ENCODE results near the gene CTCF.

- TF ChIP-seq CTCF (IDR thresholded peaks at IDR 0.05 in 2 of 3, conservative IDR thresholded peaks at IDR 0.05 in 1 of 3; ENCODE audit: control insufficient read depth in 2 of 3, extremely low read depth in 1 of 3, insufficient read depth in 1 of 3, low read depth in 3 of 3, low read length in 3 of 3), result no peak
- no peak for TF ChIP-seq POLR2AphosphoS5 (IDR thresholded peaks at IDR 0.05; ENCODE audit: low read length)
- no peak for TF ChIP-seq SIN3A (IDR thresholded peaks at IDR 0.05; ENCODE audit: low read depth, low read length)
- no peak for TF ChIP-seq POLR2AphosphoS2 (IDR thresholded peaks at IDR 0.05; ENCODE audit: low read depth, low read length)
- TF ChIP-seq EGR1 (IDR thresholded peaks at IDR 0.05; ENCODE audit: borderline replicate concordance in 1 of 2, low read depth in 2 of 2, low read length in 2 of 2), result no peak
- TF ChIP-seq REST (IDR thresholded peaks at IDR 0.05; ENCODE audit: low read depth, low read length), result no peak
- TF ChIP-seq JUNB (IDR thresholded peaks at IDR 0.05), result no peak
- TF ChIP-seq ETV6 (conservative IDR thresholded peaks at IDR 0.05 in 1 of 2, IDR thresholded peaks at IDR 0.05 in 1 of 2; ENCODE audit: borderline replicate concordance in 1 of 2, low read depth in 1 of 2), result no peak
- no peak for TF ChIP-seq IRF3 (IDR thresholded peaks at IDR 0.05)
- no peak for TF ChIP-seq RFX5 (IDR thresholded peaks at IDR 0.05; ENCODE audit: low read depth, low read length)
- TF ChIP-seq ATF3 (IDR thresholded peaks at IDR 0.05; ENCODE audit: borderline replicate concordance, extremely low read depth, low read depth, low read length), result no peak
- TF ChIP-seq POU2F2 (IDR thresholded peaks at IDR 0.05; ENCODE audit: borderline replicate concordance, low read depth, low read length), result no peak
- no peak for TF ChIP-seq NRF1 (conservative IDR thresholded peaks at IDR 0.05; ENCODE audit: low read depth, low read length)
Measured at GRCh38 chr16:67518676-67519075, 43.6 kb upstream of the CTCF start.
